Smooth muscle cell of the umbilical artery (primary cell): ENCODE measurements around the gene GARIN6. TPM values are rescaled to one million over a fixed set of nuclear protein-coding genes. Genes with fewer than 3 reads are reported as not detected.

Experiments used
- total RNA-seq: library from RNA; depleted of rRNA; stranded (reverse); fragments of >200 nt; gene quantifications from 2 replicates; pipeline ENCODE4 v1.2.3, GENCODE V29; 2014

Gene GARIN6
- total RNA-seq, result not detected in 2 replicates

DNA sequence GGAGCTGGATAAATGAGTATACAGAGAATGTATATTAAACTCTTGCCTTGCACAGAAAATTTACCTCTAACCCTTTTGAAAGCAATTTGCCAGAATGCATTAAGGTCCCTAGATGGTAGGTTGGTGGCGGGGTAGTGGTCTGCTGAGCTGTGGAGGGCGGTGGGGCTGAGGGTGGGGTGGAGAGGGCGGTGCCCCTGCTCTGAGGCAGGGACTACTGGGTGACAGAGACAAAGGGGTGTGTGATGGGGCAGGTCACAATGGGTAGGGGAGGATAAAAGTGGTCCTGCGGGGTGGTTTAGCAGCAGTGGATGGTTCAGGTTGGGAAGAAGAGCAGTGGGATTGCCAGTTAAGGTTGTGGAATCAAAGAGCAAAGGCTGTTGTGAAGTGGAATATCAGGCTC, at the start of gene GARIN6:
Gene GARIN6 (plus strand): TSS at position 301 of the 400 bp plus-strand sequence. CDS start 422 bp downstream, outside the sequence.

